Measurements from ENCODE around the gene FGD4.

Gene FGD4

GRCh38 chr12:32546272-32546671 is 146.9 kb downstream of the FGD4 start:
- H3K27ac Mint-ChIP-seq = peak overlapping the region in 1 of 3 experiments; percentile 4
- TF ChIP-seq CTCF (IDR thresholded peaks at IDR 0.05; ENCODE audit: unreplicated experiment in 3 of 3) = no peak
- no peaks in the 10 kb centered on the region for H3K27me3 Mint-ChIP-seq (ENCODE audit: low read depth)
- H3K4me3 Mint-ChIP-seq = no peak overlapping the region
- H3K36me3 Mint-ChIP-seq (ENCODE audit: low read depth) = no peaks in the 10 kb centered on the region
- peaks cover 31% of the 10 kb centered on the region for H3K4me1 Mint-ChIP-seq
- H3K9me3 Mint-ChIP-seq = no peaks in the 10 kb centered on the region

GRCh38 chr12:32548691-32549281 is 149.4 kb downstream of the FGD4 start:
- H3K27me3 Mint-ChIP-seq (ENCODE audit: low read depth) = no peaks in the 10 kb centered on the region
- peak overlapping the region; percentile 51 to 79 (median 66) for H3K27ac Mint-ChIP-seq
- H3K36me3 Mint-ChIP-seq (ENCODE audit: low read depth) = no peaks in the 10 kb centered on the region
- H3K4me1 Mint-ChIP-seq = peaks cover 23% of the 10 kb centered on the region
- no peak overlapping the region for H3K4me3 Mint-ChIP-seq
- no peak for TF ChIP-seq CTCF (IDR thresholded peaks at IDR 0.05; ENCODE audit: unreplicated experiment in 3 of 3)
- H3K9me3 Mint-ChIP-seq = no peaks in the 10 kb centered on the region

- Mint-ChIP-seq H3K4me3 (peak overlapping the region in 1 of 3 experiments; percentile 17), H3K9me3 (no peaks in the 10 kb centered on the region), H3K4me1 (peaks cover 23% of the 10 kb centered on the region), H3K36me3 (ENCODE audit: low read depth) (no peaks in the 10 kb centered on the region), H3K27me3 (ENCODE audit: low read depth) (no peaks in the 10 kb centered on the region), H3K27ac (peak overlapping the region; percentile 51 to 79 (median 66))
- TF ChIP-seq CTCF (IDR thresholded peaks at IDR 0.05; ENCODE audit: unreplicated experiment in 3 of 3) = no peak
These were observed 150.3 kb downstream of the FGD4 start for GRCh38 chr12:32549675-32550079.

- H3K9me3 Mint-ChIP-seq = no peaks in the 10 kb centered on the region
- peaks cover 23% of the 10 kb centered on the region for H3K4me1 Mint-ChIP-seq
- peaks cover 4% of the 10 kb centered on the region for H3K36me3 Mint-ChIP-seq (ENCODE audit: low read depth)
- H3K27ac Mint-ChIP-seq = no peak overlapping the region
- no peaks in the 10 kb centered on the region for H3K27me3 Mint-ChIP-seq (ENCODE audit: low read depth)
- TF ChIP-seq CTCF (IDR thresholded peaks at IDR 0.05; ENCODE audit: unreplicated experiment in 3 of 3) = no peak
- no peak overlapping the region for H3K4me3 Mint-ChIP-seq
These were observed 151.7 kb downstream of the FGD4 start for GRCh38 chr12:32551058-32551457.

GRCh38 chr12:32558903-32559302 is 159.5 kb downstream of the FGD4 start:
- Mint-ChIP-seq H3K36me3 (ENCODE audit: low read depth) (peaks cover 13% of the 10 kb centered on the region), H3K27me3 (ENCODE audit: low read depth) (no peaks in the 10 kb centered on the region), H3K4me3 (no peak overlapping the region), H3K4me1 (peaks cover 19% of the 10 kb centered on the region), H3K27ac (peak overlapping the region in 1 of 3 experiments; percentile 1), H3K9me3 (peaks cover 3% of the 10 kb centered on the region)
- no peak for TF ChIP-seq CTCF (IDR thresholded peaks at IDR 0.05; ENCODE audit: unreplicated experiment in 3 of 3)

- Mint-ChIP-seq H3K27me3 (ENCODE audit: low read depth) (no peaks in the 10 kb centered on the region), H3K9me3 (peaks cover 3% of the 10 kb centered on the region), H3K27ac (peak overlapping the region in 1 of 3 experiments; percentile 1), H3K4me1 (peaks cover 19% of the 10 kb centered on the region), H3K36me3 (ENCODE audit: low read depth) (peaks cover 18% of the 10 kb centered on the region), H3K4me3 (no peak overlapping the region)
- TF ChIP-seq CTCF (IDR thresholded peaks at IDR 0.05; ENCODE audit: unreplicated experiment in 3 of 3) = no peak
These were observed 160.1 kb downstream of the FGD4 start for GRCh38 chr12:32559434-32559833.

Data from nephron (organoid).